Muscle layer of duodenum (tissue), 2 donors: ENCODE results near the gene NEIL1.
"Not testable (repeated sequence)": the region's sequence is repeated elsewhere in the genome, so short reads cannot be mapped to it uniquely, and the experiment has no call there.

ENCODE experiments used
- H3K27ac ChIP-seq: one replicate; pipeline ENCODE4 v1.7.0; 2013; ENCODE audit warnings: mild to moderate bottlenecking, low read length
- H3K27me3 ChIP-seq: one replicate; pipeline ENCODE4 v1.7.0; 2013; ENCODE audit warnings: low read depth, mild to moderate bottlenecking, control low read depth, low read length
- H3K36me3 ChIP-seq, 2 donors: one replicate each; pipeline ENCODE4 v1.7.0; 2013; ENCODE audit warnings: low read length in 2 of 2, control low read depth in 1 of 2, mild to moderate bottlenecking in 1 of 2; ENCODE audit not compliant: insufficient read depth in 2 of 2, control insufficient read depth in 1 of 2
- H3K4me1 ChIP-seq, 2 donors: one replicate each; pipeline ENCODE4 v1.7.0; 2013; ENCODE audit warnings: low read length in 2 of 2, mild to moderate bottlenecking in 2 of 2, control low read depth in 1 of 2, moderate library complexity in 1 of 2; ENCODE audit not compliant: insufficient read depth in 2 of 2, control insufficient read depth in 1 of 2
- H3K4me3 ChIP-seq, 2 donors: one replicate each; pipeline ENCODE4 v1.7.0; 2013; ENCODE audit warnings: low read length in 2 of 2, low read depth in 1 of 2, mild to moderate bottlenecking in 1 of 2
- H3K9me3 ChIP-seq, 2 donors: one replicate each; pipeline ENCODE4 v1.7.0; 2013; ENCODE audit warnings: low read length in 2 of 2, control low read depth in 1 of 2, mild to moderate bottlenecking in 1 of 2; ENCODE audit not compliant: control insufficient read depth in 1 of 2
- donor health status: healthy.

NEIL1 gene

DNA sequence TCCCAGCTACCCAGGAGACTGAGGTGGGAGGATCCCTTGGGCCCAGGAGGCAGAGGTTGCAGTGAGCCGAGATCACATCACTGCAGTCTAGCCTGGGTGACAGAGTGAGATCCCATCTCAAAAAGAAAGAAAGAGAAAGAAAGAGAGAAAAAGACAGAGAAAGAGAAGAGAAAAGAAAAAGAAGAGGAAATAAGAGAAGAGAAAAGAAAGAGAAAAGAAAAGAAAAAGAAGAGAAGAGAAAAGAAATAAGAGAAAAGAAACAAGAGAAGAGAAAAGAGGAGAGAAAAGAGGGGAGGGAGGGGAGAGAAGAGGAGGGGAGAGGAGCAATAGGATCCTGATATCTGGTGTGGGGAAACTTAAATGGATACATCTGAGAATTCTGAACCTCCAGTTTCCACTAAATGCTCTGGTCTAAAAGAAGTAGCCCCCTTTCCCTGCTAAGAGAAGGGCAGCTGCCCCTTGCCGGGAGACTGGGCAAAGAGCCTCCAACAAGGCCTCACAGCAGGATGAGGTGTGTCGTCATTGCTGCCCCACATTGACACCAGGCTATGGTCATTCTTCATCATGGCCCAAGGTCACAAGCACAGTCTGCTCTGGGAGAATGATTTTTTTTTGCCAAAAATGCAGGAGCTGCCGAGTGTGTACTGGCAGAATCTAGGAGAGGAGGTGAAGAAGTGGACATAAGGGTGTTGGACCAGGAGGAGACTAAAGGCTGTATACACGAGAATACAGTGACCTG lies 32.1 kb upstream of the NEIL1 start:
- no peaks in the 10 kb centered on the region for H3K4me1 ChIP-seq
- no peaks in the 10 kb centered on the region for H3K27me3 ChIP-seq
- no peaks in the 10 kb centered on the region for H3K36me3 ChIP-seq
- H3K27ac ChIP-seq = no peak overlapping the region
- H3K9me3 ChIP-seq = no peaks in the 10 kb centered on the region
- H3K4me3 ChIP-seq = no peak overlapping the region

DNA sequence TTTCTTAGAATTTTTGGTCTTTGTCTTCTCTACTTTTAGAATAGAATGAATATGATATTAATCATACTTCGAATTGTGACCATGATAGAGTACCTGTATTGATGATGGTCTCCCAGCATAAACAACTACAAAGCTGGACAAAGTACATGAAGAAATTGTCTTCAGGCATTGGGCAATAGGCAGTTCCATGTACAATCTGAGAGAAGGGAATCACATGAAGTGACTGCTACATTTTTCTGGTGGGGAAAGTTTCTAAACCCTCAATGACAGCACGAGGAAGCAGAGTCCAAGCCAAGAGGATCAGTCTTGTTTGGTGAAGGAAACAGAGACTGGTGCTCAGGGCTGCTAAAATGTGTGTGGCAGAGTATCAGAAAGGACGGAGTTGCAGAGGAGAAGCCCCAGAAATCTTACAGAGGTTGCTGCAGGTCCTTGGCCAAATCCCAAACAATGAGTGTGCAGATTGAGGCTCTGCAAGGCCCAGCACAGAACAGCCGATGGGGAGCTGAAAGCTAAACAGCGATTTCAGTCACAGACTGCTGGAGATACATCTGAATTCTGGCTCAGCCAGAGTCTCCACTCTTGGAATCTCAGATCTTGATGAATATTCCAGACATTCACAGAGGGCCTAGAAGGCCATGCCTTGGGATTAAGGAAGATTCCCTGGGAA lies 27.5 kb upstream of the NEIL1 start:
- H3K36me3 ChIP-seq, H3K4me3 ChIP-seq, H3K27me3 ChIP-seq, H3K27ac ChIP-seq, H3K9me3 ChIP-seq, H3K4me1 ChIP-seq: not testable (repeated sequence)

DNA sequence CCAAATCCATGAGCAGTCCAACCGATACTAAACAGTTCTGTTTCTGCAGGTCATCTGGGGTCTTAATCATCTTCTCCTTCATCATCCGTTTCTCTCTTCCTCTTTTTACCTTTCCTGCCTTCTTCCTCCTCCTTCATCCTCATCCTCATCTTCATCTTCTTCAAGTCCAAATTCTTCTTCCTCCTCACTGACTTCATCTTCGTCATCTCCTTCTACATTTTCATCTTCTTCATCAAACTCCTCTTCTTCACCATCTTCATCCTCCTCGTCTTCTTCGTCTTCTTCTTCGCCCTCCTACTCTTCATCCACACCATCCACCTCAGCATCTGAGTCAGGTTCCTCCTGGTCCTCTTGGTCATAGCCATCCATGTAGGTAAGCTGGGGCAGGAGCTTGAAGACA lies 25.1 kb upstream of the NEIL1 start:
- H3K4me1 ChIP-seq = no peaks in the 10 kb centered on the region
- no peaks in the 10 kb centered on the region for H3K27me3 ChIP-seq
- H3K27ac ChIP-seq = no peak overlapping the region
- H3K4me3 ChIP-seq = no peak overlapping the region
- no peaks in the 10 kb centered on the region for H3K36me3 ChIP-seq
- H3K9me3 ChIP-seq = no peaks in the 10 kb centered on the region

DNA sequence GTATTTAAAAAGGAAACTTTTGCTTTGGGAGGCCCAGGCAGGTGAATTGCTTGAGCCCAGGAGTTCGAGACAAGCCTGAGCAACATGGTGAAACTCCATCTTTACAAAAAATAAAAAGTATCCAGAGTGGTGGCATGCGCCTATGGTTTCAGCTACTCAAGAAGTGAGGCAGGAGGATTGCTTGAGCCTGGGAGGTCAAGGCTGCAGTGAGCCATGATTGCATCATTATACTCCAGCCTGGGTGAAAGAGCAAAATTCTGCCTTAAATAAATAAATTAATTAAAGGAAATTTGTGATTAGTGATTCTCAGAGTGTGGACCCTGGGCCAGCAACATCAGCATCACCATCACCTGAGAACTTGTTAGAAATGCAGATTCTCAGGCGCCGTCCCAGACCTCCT lies 20.9 kb upstream of the NEIL1 start:
- H3K4me3 ChIP-seq = no peak overlapping the region

DNA sequence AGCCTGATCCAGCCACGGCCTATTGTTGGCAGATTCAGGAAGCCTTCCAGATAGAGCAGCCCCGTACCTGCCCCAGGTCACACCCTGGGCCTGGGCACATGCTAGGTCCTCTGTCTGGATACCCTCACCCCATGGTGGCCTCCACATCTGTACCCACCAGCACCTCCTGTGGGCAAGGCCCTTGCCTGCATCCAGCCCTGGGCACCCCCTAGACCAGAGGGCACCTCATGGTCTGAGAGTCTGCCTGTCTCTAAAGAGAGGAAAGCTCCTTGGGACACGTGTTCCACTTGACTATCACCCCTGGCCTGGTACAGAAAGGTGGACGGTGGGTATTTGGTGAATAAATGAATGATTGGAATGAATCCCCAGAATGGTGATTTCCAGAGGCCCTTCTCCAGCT lies 19.8 kb upstream of the NEIL1 start:
- no peaks in the 10 kb centered on the region for H3K9me3 ChIP-seq
- no peaks in the 10 kb centered on the region for H3K27me3 ChIP-seq
- H3K27ac ChIP-seq = no peak overlapping the region
- no peaks in the 10 kb centered on the region for H3K36me3 ChIP-seq
- no peak overlapping the region for H3K4me3 ChIP-seq
- H3K4me1 ChIP-seq = no peaks in the 10 kb centered on the region

More for the DNA sequence above, 20.9 kb upstream of the NEIL1 start:
- Histone ChIP-seq H3K36me3 (no peaks in the 10 kb centered on the region), H3K27ac (no peak overlapping the region), H3K27me3 (no peaks in the 10 kb centered on the region), H3K9me3 (no peaks in the 10 kb centered on the region), H3K4me1 (no peaks in the 10 kb centered on the region)

DNA sequence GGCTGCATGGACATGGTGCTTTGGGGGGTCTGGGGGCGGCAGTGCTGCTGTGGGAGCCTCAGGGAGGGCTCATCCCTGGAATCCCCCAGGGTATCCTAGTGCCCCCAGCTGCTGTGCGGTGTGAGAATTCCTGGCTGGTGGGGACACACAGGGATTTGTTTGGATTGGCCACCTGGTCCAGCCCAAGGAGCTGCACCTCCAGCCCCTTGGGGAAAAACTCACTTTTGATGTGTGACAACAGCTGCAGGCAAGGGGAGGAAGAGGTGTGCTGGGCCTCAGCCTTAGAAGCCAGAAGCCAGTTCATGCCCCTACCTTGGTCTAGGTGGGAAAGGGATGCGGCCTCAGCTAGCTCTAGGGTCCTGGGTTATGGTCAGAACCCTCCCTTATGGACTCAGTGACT lies 19.3 kb upstream of the NEIL1 start:
- no peak overlapping the region for H3K27ac ChIP-seq
- H3K36me3 ChIP-seq = no peaks in the 10 kb centered on the region
- H3K4me1 ChIP-seq = no peaks in the 10 kb centered on the region
- H3K9me3 ChIP-seq = no peaks in the 10 kb centered on the region
- no peaks in the 10 kb centered on the region for H3K27me3 ChIP-seq
- H3K4me3 ChIP-seq = no peak overlapping the region

DNA sequence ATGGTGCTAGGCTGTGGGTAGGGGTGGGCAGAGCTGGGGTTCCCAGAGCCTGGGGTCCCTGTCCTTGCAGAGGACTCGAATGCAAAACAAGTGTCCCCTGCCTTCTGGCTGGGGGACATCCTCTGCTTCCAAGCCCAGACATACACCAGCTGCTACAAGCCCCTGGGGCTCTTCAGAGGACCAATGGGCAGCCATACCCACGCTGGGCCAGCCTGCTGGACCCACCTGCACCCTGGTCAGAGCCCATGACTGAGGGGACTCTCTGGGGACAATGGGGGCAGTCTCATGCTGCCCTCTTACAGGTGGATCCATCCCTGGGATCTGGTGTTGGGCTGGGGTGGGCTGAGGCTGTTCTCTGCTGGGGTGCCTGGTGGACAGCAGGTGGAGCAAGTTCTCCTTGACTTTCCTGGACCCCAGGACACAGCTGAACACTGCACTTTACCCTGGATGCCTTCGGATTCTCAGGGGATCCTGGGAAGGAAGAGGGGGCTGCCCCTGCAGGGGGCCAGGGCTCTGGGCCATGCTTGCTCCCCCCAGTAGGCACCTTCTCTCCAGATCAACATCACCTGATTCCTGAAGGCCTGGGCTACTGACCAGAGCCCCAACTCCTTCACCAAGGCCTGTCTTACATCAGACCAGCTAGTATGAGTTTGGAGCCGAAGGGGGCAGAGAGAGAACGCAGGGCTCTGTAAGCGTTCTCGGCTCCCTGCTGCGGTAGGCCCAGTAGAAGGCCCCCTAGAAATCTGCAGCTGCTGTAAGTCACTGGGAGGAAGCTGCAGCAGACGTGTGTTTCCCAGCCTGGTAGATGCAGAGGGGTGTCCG lies 18.1 kb upstream of the NEIL1 start:
- H3K27me3 ChIP-seq = no peaks in the 10 kb centered on the region
- H3K9me3 ChIP-seq = no peaks in the 10 kb centered on the region
- H3K4me3 ChIP-seq = no peak overlapping the region
- no peaks in the 10 kb centered on the region for H3K36me3 ChIP-seq
- H3K4me1 ChIP-seq = no peaks in the 10 kb centered on the region
- H3K27ac ChIP-seq = no peak overlapping the region

DNA sequence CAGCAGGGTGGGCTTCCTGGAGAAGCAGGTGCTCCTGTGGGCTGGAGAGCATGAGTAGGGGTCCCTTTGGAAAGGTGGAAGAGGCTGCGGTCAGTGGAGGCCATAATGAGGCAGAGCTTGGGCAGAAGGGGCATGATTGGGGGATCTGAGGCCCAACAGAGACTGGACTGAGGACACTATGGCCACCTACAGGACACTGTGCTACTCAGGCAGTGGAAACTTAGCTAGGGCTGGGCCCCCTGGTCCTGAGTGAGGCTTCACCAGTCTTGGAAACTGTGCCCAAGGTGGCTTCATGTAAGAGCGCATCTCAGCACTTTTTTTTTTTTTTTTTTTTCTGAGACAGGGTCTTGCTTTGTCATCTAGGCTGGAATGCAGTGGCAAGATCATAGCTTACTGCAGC lies 17.3 kb upstream of the NEIL1 start:
- H3K36me3 ChIP-seq = no peaks in the 10 kb centered on the region
- no peak overlapping the region for H3K27ac ChIP-seq
- no peak overlapping the region for H3K4me3 ChIP-seq
- H3K27me3 ChIP-seq = no peaks in the 10 kb centered on the region
- H3K4me1 ChIP-seq = no peaks in the 10 kb centered on the region
- H3K9me3 ChIP-seq = no peaks in the 10 kb centered on the region

DNA sequence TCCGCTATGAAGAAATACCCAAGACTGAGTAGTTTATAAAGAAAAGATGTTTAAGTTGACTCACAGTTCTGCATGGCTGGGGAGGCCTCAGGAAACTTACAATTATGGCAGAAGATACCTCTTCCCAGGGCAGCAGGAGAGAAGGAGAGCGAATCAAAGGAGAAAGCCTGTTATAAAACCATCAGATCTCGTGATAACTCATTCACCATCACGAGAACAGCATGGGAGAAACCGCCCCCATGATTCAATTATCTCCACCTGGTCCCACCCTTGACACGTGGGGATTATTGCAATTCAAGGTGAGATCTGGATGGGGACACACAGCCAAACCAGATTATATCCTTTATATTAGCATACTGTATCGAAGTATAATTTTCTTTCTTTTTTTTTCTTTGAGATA lies 14.7 kb upstream of the NEIL1 start:
- not testable (repeated sequence) for H3K9me3 ChIP-seq, H3K27me3 ChIP-seq, H3K4me3 ChIP-seq, H3K4me1 ChIP-seq, H3K36me3 ChIP-seq, H3K27ac ChIP-seq

DNA sequence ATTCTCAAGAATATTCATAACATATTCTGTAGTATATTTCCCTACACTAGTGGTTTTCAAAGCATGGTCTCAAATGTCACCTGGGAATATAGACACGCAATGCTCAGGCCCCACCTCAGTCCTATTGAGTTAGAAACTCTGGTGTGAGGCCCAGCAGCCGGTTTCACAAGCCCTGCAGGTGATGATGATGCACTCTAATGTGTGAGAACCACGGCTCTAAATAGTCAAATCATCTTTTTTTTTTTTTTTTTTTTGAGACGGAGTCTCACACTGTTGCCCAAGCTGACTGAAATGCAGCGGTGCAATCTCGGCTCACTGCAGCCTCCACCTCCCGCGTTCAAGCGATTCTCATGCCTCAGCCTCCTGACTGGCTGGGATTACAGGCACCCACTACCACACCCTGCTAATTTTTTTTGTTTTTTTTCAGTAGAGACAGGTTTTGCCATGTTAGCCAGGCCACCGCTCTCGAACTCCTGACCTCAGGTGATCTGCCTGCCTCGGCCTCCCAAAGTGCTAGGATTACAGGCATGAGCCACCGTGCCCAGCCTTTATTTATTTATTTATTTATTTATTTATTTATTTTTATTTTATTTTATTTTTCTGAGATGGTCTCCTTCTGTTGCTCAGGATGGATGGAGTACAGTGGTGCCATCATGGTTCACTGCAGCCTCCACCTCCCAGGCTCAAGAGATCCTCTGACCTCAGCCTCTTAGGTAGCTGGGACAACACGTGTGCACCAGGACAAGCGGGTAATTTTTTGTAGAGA lies 13.0 kb upstream of the NEIL1 start:
- not testable (repeated sequence) for H3K27ac ChIP-seq, H3K4me1 ChIP-seq, H3K9me3 ChIP-seq, H3K27me3 ChIP-seq, H3K36me3 ChIP-seq, H3K4me3 ChIP-seq

DNA sequence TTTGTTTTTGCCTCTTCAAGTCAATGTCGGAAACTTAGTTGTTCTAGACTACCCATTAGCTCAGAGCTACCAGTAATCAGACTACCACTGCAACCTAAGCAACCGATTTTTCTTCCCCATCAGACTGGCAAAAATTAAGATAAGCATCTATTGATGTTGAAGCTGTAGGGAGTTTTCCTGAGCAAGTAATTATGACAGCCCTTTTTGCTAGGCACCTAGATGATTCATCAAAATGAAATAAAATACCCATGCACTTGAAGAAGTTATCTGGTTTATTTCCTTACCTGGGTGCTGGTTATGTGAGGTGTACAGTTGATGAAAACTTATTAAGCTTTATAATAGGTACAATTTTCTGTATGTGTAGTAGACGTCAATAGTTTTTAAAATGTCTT lies 11.5 kb upstream of the NEIL1 start:
- H3K9me3 ChIP-seq = no peaks in the 10 kb centered on the region
- peak overlapping the region; percentile 76 to 85 for H3K4me3 ChIP-seq
- peaks cover 0 to 8% of the 10 kb centered on the region in 2 donors for H3K4me1 ChIP-seq
- H3K27ac ChIP-seq = no peak overlapping the region
- peaks cover 0 to 14% of the 10 kb centered on the region in 2 donors for H3K36me3 ChIP-seq
- no peaks in the 10 kb centered on the region for H3K27me3 ChIP-seq
